Mucosa of descending colon (tissue), 3 donors: ENCODE data around the gene CPEB1. TPM values are rescaled to one million over a fixed set of nuclear protein-coding genes. Genes with fewer than 3 reads are reported as not detected.
A peak's percentile ranks its signal among the peaks of the same experiment; 100 is the strongest.

Experiments used
- ATAC-seq: fragments of 200-7000 bp; cut with Tn5 transposase; one replicate; pipeline ENCODE4 v1.9.1; 2020; ENCODE audit warnings: mild to moderate bottlenecking, moderate library complexity
- DNase-seq, 3 donors: peaks; one replicate each; pipeline ENCODE4 v3.0.0-alpha.2; 2020
- H3K36me3 ChIP-seq: fragments of 200-600 bp; one replicate; pipeline ENCODE4 v1.8.0; 2021; ENCODE audit warnings: low read depth, mild to moderate bottlenecking
- H3K4me1 ChIP-seq: fragments of 200-600 bp; one replicate; pipeline ENCODE4 v1.8.0; 2021; ENCODE audit warnings: low read depth, mild to moderate bottlenecking
- H3K4me3 ChIP-seq: fragments of 200-600 bp; one replicate; pipeline ENCODE4 v1.8.0; 2021; ENCODE audit warnings: mild to moderate bottlenecking
- H3K9me3 ChIP-seq: fragments of 200-600 bp; one replicate; pipeline ENCODE4 v1.8.0; 2021; ENCODE audit warnings: mild to moderate bottlenecking
- CTCF ChIP-seq: fragments of 200-600 bp; IDR thresholded peaks from one replicate; pipeline ENCODE4 v1.8.0; 2022; ENCODE audit warnings: antibody characterized with exemption, mild to moderate bottlenecking
- intact Hi-C, 2 donors: fragments of 100-400 bp; cut with DNase I in 1 of 2; cut with micrococcal nuclease in 1 of 2; formaldehyde crosslinking; loops; one replicate each; pipeline versions ENCODE4 v1.11.0 to v1.11.1; 2022; cut with DNase I, micrococcal nuclease
- total RNA-seq, 3 donors: library from RNA; stranded (reverse); fragmentation: NEBNext Ultra II Directional in 2 of 3; extraction: Animal tissue kit (Norgen Biotek cat#: 25700) in 2 of 3; gene quantifications; one replicate each; pipeline versions ENCODE4 v1.2.1 to v1.2.4, GENCODE V29; 2021 to 2023
- donor health status: DM: no; HTN: no; CAD: no; lungs with moderate emphysema.
- donor health status: DM: no; HTN: no; CAD: no.
- donor health status: DM: no; HTN: yes; CAD: no.

CPEB1 gene
- total RNA-seq, 3 donors from 2014 or later, result 0.61 to 11.8 (median 1.4) TPM

GRCh38 chr15:82666606-82667005, 19.4 kb upstream of the CPEB1 start:
- no peaks in the 10 kb centered on the region for H3K9me3 ChIP-seq
- H3K4me1 ChIP-seq, result no peaks in the 10 kb centered on the region
- H3K36me3 ChIP-seq, result no peaks in the 10 kb centered on the region
- ATAC-seq (no peak), DNase-seq (no peak)
- no peak for TF ChIP-seq CTCF
- intact Hi-C loops, result no loop called here
- no peak overlapping the region for H3K4me3 ChIP-seq

- Histone ChIP-seq H3K9me3 (no peaks in the 10 kb centered on the region), H3K4me1 (no peaks in the 10 kb centered on the region), H3K36me3 (no peaks in the 10 kb centered on the region), H3K4me3 (no peak overlapping the region)
- no peak for TF ChIP-seq CTCF
- DNase-seq, result no peak
- intact Hi-C loops, result no loop called here
- no peak for ATAC-seq
Measured at GRCh38 chr15:82664021-82664420, 16.9 kb upstream of the CPEB1 start.

- ATAC-seq (peak; percentile 58), DNase-seq (peak in 2 of 3 donors; percentile 62 to 75)
- H3K4me3 ChIP-seq, result no peak overlapping the region
- no peaks in the 10 kb centered on the region for H3K4me1 ChIP-seq
- TF ChIP-seq CTCF, result no peak
- no peaks in the 10 kb centered on the region for H3K36me3 ChIP-seq
- no peaks in the 10 kb centered on the region for H3K9me3 ChIP-seq
- intact Hi-C loops, result no loop called here
Measured at GRCh38 chr15:82663186-82663600, 16.0 kb upstream of the CPEB1 start.

GRCh38 chr15:82662641-82663040, 15.5 kb upstream of the CPEB1 start:
- Histone ChIP-seq H3K4me1 (no peaks in the 10 kb centered on the region), H3K36me3 (no peaks in the 10 kb centered on the region), H3K9me3 (no peaks in the 10 kb centered on the region), H3K4me3 (no peak overlapping the region)
- TF ChIP-seq CTCF, result no peak
- intact Hi-C loops, result no loop called here
- DNase-seq (no peak), ATAC-seq (no peak)

GRCh38 chr15:82660378-82660777, 13.2 kb upstream of the CPEB1 start:
- Histone ChIP-seq H3K9me3 (no peaks in the 10 kb centered on the region), H3K4me3 (no peak overlapping the region), H3K36me3 (no peaks in the 10 kb centered on the region), H3K4me1 (no peaks in the 10 kb centered on the region)
- ATAC-seq (no peak), DNase-seq (no peak)
- TF ChIP-seq CTCF, result no peak
- intact Hi-C loops, result no loop called here

GRCh38 chr15:82656641-82657266, 9.6 kb upstream of the CPEB1 start:
- ATAC-seq (no peak), DNase-seq (no peak)

More at GRCh38 chr15:82656641-82657266, 9.6 kb upstream of the CPEB1 start:
- intact Hi-C loops, result no loop called here
- Histone ChIP-seq H3K4me1 (no peaks in the 10 kb centered on the region), H3K9me3 (no peaks in the 10 kb centered on the region), H3K36me3 (no peaks in the 10 kb centered on the region), H3K4me3 (no peak overlapping the region)
- no peak for TF ChIP-seq CTCF
